Neural cell (in vitro differentiated cells): ENCODE data around the gene ARF3. TPM values are rescaled to one million over a fixed set of nuclear protein-coding genes. Genes with fewer than 3 reads are reported as not detected.

Source experiments
- H2AFZ ChIP-seq: fragments of 200-600, 300-800 bp; sonication (generic), shearing (Covaris generic); 2 replicates; pipeline ENCODE4 v1.6.0; 2014; ENCODE audit warnings: low read depth, mild to moderate bottlenecking, antibody characterized with exemption, low read length, moderate library complexity
- H3F3A ChIP-seq: fragments of 200-600 bp; shearing (Covaris generic); 2 replicates; pipeline ENCODE4 v1.6.1; 2016; ENCODE audit warnings: mild to moderate bottlenecking, moderate library complexity, mixed read lengths, antibody characterized with exemption, low read length; ENCODE audit not compliant: insufficient read depth, poor library complexity, severe bottlenecking
- H3K27ac ChIP-seq: fragments of 200-600, 300-800 bp; sonication (generic), shearing (Covaris generic); 2 replicates; pipeline ENCODE4 v1.5.1; 2014; ENCODE audit warnings: mild to moderate bottlenecking, low read length, moderate library complexity
- H3K27me3 ChIP-seq: fragments of 300-800, 200-600 bp; sonication (generic), shearing (Covaris generic); 2 replicates; pipeline ENCODE4 v1.6.0; 2014; ENCODE audit warnings: mild to moderate bottlenecking, low read depth, low read length, moderate library complexity; ENCODE audit not compliant: insufficient read depth
- H3K36me3 ChIP-seq: fragments of 300-800, 200-600 bp; sonication (generic), shearing (Covaris generic); 2 replicates; pipeline ENCODE4 v1.5.1; 2014; ENCODE audit warnings: mild to moderate bottlenecking, antibody characterized with exemption, low read length, moderate library complexity; ENCODE audit not compliant: insufficient read depth
- H3K4me2 ChIP-seq: fragments of 300-800, 200-600 bp; sonication (generic), shearing (Covaris generic); 2 replicates; pipeline ENCODE4 v1.6.0; 2014; ENCODE audit warnings: mild to moderate bottlenecking, low read length
- H3K4me3 ChIP-seq: fragments of 300-800, 200-600 bp; sonication (generic), shearing (Covaris generic); 2 replicates; pipeline ENCODE4 v1.5.1; 2014; ENCODE audit warnings: mild to moderate bottlenecking, low read length, moderate library complexity
- H3K79me2 ChIP-seq: fragments of 200-600 bp; shearing (Covaris generic); replicated peaks from 2 replicates; pipeline ENCODE4 v1.6.0; 2014; ENCODE audit warnings: mild to moderate bottlenecking, low read length, moderate library complexity; ENCODE audit not compliant: insufficient read depth
- H3K9ac ChIP-seq: fragments of 300-800, 200-600 bp; sonication (generic), shearing (Covaris generic); 2 replicates; pipeline ENCODE4 v1.6.1; 2016; ENCODE audit warnings: mild to moderate bottlenecking, low read length, mixed read lengths
- H3K9me2 ChIP-seq: fragments of 200-600 bp; shearing (Covaris generic); 2 replicates; pipeline ENCODE4 v1.6.1; 2016; ENCODE audit warnings: mild to moderate bottlenecking, low read length, mixed read lengths; ENCODE audit not compliant: insufficient read depth
- H3K9me3 ChIP-seq: fragments of 200-600, 300-800 bp; sonication (generic), shearing (Covaris generic); 2 replicates; pipeline ENCODE4 v1.6.1; 2016; ENCODE audit warnings: mild to moderate bottlenecking, mixed run types, low read length, moderate library complexity, mixed read lengths
- H4K20me1 ChIP-seq: fragments of 200-600 bp; shearing (Covaris generic); 2 replicates; pipeline ENCODE4 v1.6.1; 2016; ENCODE audit warnings: mild to moderate bottlenecking, mixed run types; ENCODE audit not compliant: insufficient read depth
- EP300 ChIP-seq: fragments of 450-650 bp; conservative IDR thresholded peaks from 2 replicates; pipeline ENCODE4 v1.6.1; 2014; ENCODE audit warnings: antibody characterized with exemption, mild to moderate bottlenecking, moderate library complexity; ENCODE audit not compliant: poor library complexity, severe bottlenecking
- EZH2 ChIP-seq: fragments of 200-600, 300-800 bp; shearing (Covaris generic), sonication (generic); IDR thresholded peaks from 2 replicates; pipeline ENCODE4 v1.6.1; 2014; ENCODE audit warnings: antibody characterized with exemption, low read length, borderline replicate concordance, mild to moderate bottlenecking; ENCODE audit not compliant: insufficient read depth, poor library complexity, severe bottlenecking
- MXI1 ChIP-seq: fragments of 450-650 bp; conservative IDR thresholded peaks from 2 replicates; pipeline ENCODE4 v1.6.1; 2014; ENCODE audit warnings: antibody characterized with exemption, mild to moderate bottlenecking; ENCODE audit not compliant: poor library complexity, severe bottlenecking
- POLR2AphosphoS5 ChIP-seq: IDR thresholded peaks from 2 replicates; pipeline ENCODE4 v1.6.1; 2012
- RAD21 ChIP-seq: fragments of 450-650 bp; conservative IDR thresholded peaks from 2 replicates; pipeline ENCODE4 v1.6.1; 2014; ENCODE audit warnings: antibody characterized with exemption, mild to moderate bottlenecking, moderate library complexity
- SMC3 ChIP-seq: fragments of 450-650 bp; conservative IDR thresholded peaks from 2 replicates; pipeline ENCODE4 v1.6.1; 2014; ENCODE audit warnings: antibody characterized with exemption, mild to moderate bottlenecking, moderate library complexity; ENCODE audit not compliant: poor library complexity
- TAF1 ChIP-seq: IDR thresholded peaks from 2 replicates; pipeline ENCODE4 v1.6.1; 2012; ENCODE audit warnings: low read depth
- polyA plus RNA-seq: library from polyadenylated mRNA; depleted of rRNA; stranded (reverse); fragments of >200 nt; gene quantifications from 2 replicates; pipeline ENCODE4 v1.2.3, GENCODE V29; 2014
- TF ChIP-seq, protein P1 (sequence below): fragments of 450-650 bp; IDR thresholded peaks from 2 replicates; pipeline ENCODE4 v1.5.1; 2014; ENCODE audit warnings: antibody characterized with exemption, mild to moderate bottlenecking, moderate library complexity; ENCODE audit not compliant: poor library complexity, severe bottlenecking
- TF ChIP-seq, protein P2 (sequence below): IDR thresholded peaks from 2 replicates; pipeline ENCODE4 v1.6.1; 2012; ENCODE audit warnings: borderline replicate concordance

The ARF3 gene
- polyA plus RNA-seq, 1 donor from 2014 or later = 114 TPM

DNA sequence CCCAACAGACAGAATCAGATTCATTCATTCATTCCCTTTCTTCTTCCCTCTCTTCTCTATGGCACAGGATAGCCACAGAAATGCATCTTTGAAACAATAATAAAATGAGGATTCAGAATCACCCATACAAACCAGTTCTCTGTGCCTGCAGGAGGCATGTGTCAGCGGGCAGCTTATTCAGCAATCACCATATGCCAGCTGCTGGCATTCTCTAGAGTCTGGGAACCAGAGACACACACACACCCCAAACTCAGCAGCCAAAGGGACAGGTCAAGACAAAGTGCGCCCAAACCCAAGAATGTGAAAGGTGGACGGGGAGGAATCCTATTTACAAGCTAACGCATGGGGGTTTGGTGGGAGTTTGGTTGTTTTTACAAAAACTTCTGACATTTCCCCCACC lies 14.1 kb downstream of the ARF3 start:
- no peaks in the 10 kb centered on the region for H3K27me3 ChIP-seq
- no peak overlapping the region for H3K4me2 ChIP-seq
- no peak overlapping the region for H3K9ac ChIP-seq
- no peaks in the 10 kb centered on the region for H4K20me1 ChIP-seq
- H3K79me2 ChIP-seq = peaks cover 22% of the 10 kb centered on the region
- peaks cover 4% of the 10 kb centered on the region for H3K36me3 ChIP-seq
- H3K9me3 ChIP-seq = no peaks in the 10 kb centered on the region
- no peak overlapping the region for H3K27ac ChIP-seq
- H3K4me3 ChIP-seq = no peak overlapping the region
- no peak overlapping the region for H2AFZ ChIP-seq
- no peak for TF ChIP-seq SMC3
- H3F3A ChIP-seq = no peaks in the 10 kb centered on the region
- H3K9me2 ChIP-seq = no peaks in the 10 kb centered on the region

DNA sequence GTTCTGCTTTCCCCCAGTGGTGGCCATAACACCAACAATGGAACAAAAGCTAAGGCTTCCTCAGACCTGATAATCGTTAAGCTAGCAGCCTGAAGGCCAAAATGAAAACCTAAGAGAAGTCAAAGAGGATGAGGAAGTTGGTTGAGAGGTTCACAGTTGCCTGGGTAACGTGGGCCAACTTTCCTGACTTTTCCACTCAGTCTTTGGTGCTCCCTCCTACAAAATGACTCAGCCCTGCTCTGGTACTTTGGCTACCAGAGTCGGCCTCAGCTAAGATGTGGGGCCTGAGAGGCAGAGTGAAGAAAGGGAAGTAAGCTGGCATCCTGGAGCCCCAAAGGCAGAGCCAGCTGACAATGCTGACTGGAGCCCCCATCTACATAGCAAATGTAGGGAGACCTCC lies 17.1 kb downstream of the ARF3 start:
- Histone ChIP-seq H3K9me2 (no peaks in the 10 kb centered on the region), H3F3A (no peaks in the 10 kb centered on the region), H3K36me3 (peaks cover 4% of the 10 kb centered on the region), H3K9ac (no peak overlapping the region), H2AFZ (no peak overlapping the region), H3K27me3 (no peaks in the 10 kb centered on the region), H3K79me2 (peaks cover 16% of the 10 kb centered on the region), H3K4me3 (no peak overlapping the region), H3K4me2 (no peak overlapping the region), H4K20me1 (no peaks in the 10 kb centered on the region), H3K9me3 (no peaks in the 10 kb centered on the region), H3K27ac (no peak overlapping the region)
- TF ChIP-seq, protein P1, sequence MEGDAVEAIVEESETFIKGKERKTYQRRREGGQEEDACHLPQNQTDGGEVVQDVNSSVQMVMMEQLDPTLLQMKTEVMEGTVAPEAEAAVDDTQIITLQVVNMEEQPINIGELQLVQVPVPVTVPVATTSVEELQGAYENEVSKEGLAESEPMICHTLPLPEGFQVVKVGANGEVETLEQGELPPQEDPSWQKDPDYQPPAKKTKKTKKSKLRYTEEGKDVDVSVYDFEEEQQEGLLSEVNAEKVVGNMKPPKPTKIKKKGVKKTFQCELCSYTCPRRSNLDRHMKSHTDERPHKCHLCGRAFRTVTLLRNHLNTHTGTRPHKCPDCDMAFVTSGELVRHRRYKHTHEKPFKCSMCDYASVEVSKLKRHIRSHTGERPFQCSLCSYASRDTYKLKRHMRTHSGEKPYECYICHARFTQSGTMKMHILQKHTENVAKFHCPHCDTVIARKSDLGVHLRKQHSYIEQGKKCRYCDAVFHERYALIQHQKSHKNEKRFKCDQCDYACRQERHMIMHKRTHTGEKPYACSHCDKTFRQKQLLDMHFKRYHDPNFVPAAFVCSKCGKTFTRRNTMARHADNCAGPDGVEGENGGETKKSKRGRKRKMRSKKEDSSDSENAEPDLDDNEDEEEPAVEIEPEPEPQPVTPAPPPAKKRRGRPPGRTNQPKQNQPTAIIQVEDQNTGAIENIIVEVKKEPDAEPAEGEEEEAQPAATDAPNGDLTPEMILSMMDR = no peak
- TF ChIP-seq TAF1 (no peak), RAD21 (no peak), EZH2 (no peak)

DNA sequence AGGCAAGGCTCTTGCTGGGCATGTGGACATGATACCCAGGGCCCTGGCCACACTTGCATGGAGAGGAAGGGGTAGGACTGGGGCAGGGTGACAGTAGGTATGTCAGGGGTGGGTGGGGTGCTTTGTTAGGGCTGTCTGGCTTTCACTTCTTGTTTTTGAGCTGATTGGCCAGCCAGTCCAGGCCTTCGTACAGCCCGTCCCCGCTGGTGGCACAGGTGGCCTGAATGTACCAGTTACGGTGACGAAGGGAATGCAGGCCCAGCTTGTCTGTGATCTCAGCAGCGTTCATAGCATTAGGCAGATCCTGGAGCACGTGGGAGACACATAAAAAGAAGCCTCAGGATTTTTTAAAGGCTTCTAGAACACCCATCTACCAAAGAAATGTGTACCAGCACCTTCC lies 18.5 kb downstream of the ARF3 start:
- no peak overlapping the region for H3K4me3 ChIP-seq
- H3K79me2 ChIP-seq = peaks cover 8% of the 10 kb centered on the region
- H2AFZ ChIP-seq = no peak overlapping the region
- no peaks in the 10 kb centered on the region for H3K27me3 ChIP-seq
- H3K4me2 ChIP-seq = no peak overlapping the region
- H3K9me3 ChIP-seq = no peaks in the 10 kb centered on the region
- H3K27ac ChIP-seq = no peak overlapping the region
- no peaks in the 10 kb centered on the region for H3F3A ChIP-seq
- H3K36me3 ChIP-seq = peaks cover 4% of the 10 kb centered on the region
- TF ChIP-seq MXI1 (no peak), RAD21 (no peak), EP300 (no peak), POLR2AphosphoS5 (no peak), SMC3 (no peak), EZH2 (no peak), TAF1 (no peak)
- TF ChIP-seq, protein P1 = no peak
- TF ChIP-seq, protein P2, sequence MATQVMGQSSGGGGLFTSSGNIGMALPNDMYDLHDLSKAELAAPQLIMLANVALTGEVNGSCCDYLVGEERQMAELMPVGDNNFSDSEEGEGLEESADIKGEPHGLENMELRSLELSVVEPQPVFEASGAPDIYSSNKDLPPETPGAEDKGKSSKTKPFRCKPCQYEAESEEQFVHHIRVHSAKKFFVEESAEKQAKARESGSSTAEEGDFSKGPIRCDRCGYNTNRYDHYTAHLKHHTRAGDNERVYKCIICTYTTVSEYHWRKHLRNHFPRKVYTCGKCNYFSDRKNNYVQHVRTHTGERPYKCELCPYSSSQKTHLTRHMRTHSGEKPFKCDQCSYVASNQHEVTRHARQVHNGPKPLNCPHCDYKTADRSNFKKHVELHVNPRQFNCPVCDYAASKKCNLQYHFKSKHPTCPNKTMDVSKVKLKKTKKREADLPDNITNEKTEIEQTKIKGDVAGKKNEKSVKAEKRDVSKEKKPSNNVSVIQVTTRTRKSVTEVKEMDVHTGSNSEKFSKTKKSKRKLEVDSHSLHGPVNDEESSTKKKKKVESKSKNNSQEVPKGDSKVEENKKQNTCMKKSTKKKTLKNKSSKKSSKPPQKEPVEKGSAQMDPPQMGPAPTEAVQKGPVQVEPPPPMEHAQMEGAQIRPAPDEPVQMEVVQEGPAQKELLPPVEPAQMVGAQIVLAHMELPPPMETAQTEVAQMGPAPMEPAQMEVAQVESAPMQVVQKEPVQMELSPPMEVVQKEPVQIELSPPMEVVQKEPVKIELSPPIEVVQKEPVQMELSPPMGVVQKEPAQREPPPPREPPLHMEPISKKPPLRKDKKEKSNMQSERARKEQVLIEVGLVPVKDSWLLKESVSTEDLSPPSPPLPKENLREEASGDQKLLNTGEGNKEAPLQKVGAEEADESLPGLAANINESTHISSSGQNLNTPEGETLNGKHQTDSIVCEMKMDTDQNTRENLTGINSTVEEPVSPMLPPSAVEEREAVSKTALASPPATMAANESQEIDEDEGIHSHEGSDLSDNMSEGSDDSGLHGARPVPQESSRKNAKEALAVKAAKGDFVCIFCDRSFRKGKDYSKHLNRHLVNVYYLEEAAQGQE = no peak
- H3K9ac ChIP-seq = no peak overlapping the region
- no peaks in the 10 kb centered on the region for H3K9me2 ChIP-seq
- H4K20me1 ChIP-seq = no peaks in the 10 kb centered on the region
